ENCODE measurements around the gene COL27A1. TPM values are rescaled to one million over a fixed set of nuclear protein-coding genes. Genes with fewer than 3 reads are reported as not detected.

COL27A1 gene
- total RNA-seq, 1 donor from 2014 or later, result 13.7 TPM

DNA sequence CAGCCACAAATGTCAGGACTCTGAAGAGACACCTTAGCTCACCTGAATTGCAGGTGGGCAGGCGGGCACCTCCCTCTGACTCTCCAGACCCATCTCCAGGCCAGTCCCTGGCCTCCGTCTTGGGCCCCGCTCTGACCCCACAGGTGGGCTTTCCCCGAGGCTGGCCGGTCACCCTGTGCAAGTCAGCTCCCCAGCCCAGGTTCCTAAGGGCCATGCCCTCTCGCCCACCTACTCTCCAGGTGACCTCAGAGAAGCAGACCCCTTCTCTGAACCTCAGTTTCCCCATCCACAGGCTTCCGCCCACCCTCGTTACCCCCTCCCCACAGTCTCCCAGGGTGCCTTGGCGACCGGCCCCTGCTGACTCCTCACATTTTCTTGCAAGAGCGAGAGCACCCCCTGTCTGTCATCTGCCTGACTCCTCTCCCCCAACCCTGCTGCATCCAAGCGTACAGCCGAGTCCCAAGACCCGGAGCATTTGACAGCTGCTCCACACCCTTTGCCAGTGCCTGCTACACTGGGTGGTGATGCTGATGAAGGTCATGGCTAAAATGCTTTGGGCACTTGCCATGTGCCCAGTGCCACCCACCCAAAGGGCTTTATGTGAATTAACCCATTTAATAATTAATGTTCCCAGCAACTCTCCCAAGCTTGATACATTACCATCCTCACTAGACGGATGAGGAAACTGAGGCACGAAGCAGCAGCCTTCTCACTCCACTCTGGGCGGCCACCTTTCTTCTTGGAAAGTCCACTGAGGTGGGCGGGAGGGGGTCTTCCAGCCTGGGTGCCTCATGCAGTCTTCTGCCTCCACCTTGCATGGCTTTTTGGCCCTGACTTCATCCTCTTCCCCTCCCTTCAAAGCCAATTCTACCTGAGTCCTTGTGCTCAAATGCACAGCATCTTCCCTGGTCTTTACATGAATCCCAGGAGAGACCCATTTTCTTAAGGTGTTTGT, 116.5 kb downstream of the COL27A1 start:
- TF ChIP-seq, protein P1, sequence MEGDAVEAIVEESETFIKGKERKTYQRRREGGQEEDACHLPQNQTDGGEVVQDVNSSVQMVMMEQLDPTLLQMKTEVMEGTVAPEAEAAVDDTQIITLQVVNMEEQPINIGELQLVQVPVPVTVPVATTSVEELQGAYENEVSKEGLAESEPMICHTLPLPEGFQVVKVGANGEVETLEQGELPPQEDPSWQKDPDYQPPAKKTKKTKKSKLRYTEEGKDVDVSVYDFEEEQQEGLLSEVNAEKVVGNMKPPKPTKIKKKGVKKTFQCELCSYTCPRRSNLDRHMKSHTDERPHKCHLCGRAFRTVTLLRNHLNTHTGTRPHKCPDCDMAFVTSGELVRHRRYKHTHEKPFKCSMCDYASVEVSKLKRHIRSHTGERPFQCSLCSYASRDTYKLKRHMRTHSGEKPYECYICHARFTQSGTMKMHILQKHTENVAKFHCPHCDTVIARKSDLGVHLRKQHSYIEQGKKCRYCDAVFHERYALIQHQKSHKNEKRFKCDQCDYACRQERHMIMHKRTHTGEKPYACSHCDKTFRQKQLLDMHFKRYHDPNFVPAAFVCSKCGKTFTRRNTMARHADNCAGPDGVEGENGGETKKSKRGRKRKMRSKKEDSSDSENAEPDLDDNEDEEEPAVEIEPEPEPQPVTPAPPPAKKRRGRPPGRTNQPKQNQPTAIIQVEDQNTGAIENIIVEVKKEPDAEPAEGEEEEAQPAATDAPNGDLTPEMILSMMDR (IDR thresholded peaks at IDR 0.05), result peak; percentile 47
- DNase-seq (peak; percentile 70), ATAC-seq (peak; percentile 66)
- Histone ChIP-seq H3K36me3 (no peaks in the 10 kb centered on the region), H3K9me3 (no peaks in the 10 kb centered on the region), H3K4me3 (no peak overlapping the region), H3K4me1 (no peaks in the 10 kb centered on the region), H3K27me3 (no peaks in the 10 kb centered on the region), H3K27ac (no peak overlapping the region)
- intact Hi-C loops (cut with DNase I), result no loop called here

GRCh38 chr9:114272739-114273431, 117.5 kb downstream of the COL27A1 start:
- TF ChIP-seq, protein P1 (IDR thresholded peaks at IDR 0.05), result no peak
- intact Hi-C loops (cut with DNase I), result no loop called here

GRCh38 chr9:114273461-114273881, 118.1 kb downstream of the COL27A1 start:
- H3K36me3 ChIP-seq, result no peaks in the 10 kb centered on the region
- TF ChIP-seq, protein P1 (IDR thresholded peaks at IDR 0.05), result no peak
- H3K27me3 ChIP-seq, result no peaks in the 10 kb centered on the region
- H3K9me3 ChIP-seq, result no peaks in the 10 kb centered on the region
- H3K4me3 ChIP-seq, result no peak overlapping the region
- no peaks in the 10 kb centered on the region for H3K4me1 ChIP-seq
- peak; percentile 36 for DNase-seq
- ATAC-seq, result no peak
- no peak overlapping the region for H3K27ac ChIP-seq
- intact Hi-C loops (cut with DNase I), result no loop called here

More at GRCh38 chr9:114272739-114273431, 117.5 kb downstream of the COL27A1 start:
- no peak overlapping the region for H3K4me3 ChIP-seq
- H3K9me3 ChIP-seq, result no peaks in the 10 kb centered on the region
- H3K4me1 ChIP-seq, result no peaks in the 10 kb centered on the region
- H3K27me3 ChIP-seq, result no peaks in the 10 kb centered on the region
- ATAC-seq, result no peak
- no peaks in the 10 kb centered on the region for H3K36me3 ChIP-seq
- H3K27ac ChIP-seq, result no peak overlapping the region
- DNase-seq, result peak; percentile 33

GRCh38 chr9:114274217-114274616, 118.9 kb downstream of the COL27A1 start:
- Histone ChIP-seq H3K27me3 (no peaks in the 10 kb centered on the region), H3K4me1 (no peaks in the 10 kb centered on the region), H3K4me3 (no peak overlapping the region), H3K27ac (no peak overlapping the region), H3K9me3 (no peaks in the 10 kb centered on the region), H3K36me3 (no peaks in the 10 kb centered on the region)
- ATAC-seq, result no peak
- DNase-seq, result no peak
- TF ChIP-seq, protein P1 (IDR thresholded peaks at IDR 0.05), result no peak
- intact Hi-C loops (cut with DNase I), result no loop called here

- H3K27me3 ChIP-seq, result no peaks in the 10 kb centered on the region
- DNase-seq, result peak; percentile 51
- no peak for ATAC-seq
- H3K4me1 ChIP-seq, result no peaks in the 10 kb centered on the region
- TF ChIP-seq, protein P1 (IDR thresholded peaks at IDR 0.05), result no peak
- no peaks in the 10 kb centered on the region for H3K9me3 ChIP-seq
- no peak overlapping the region for H3K4me3 ChIP-seq
- intact Hi-C loops (cut with DNase I), result no loop called here
- no peaks in the 10 kb centered on the region for H3K36me3 ChIP-seq
- no peak overlapping the region for H3K27ac ChIP-seq
Measured at GRCh38 chr9:114275246-114276004, 120.1 kb downstream of the COL27A1 start.

All from upper lobe of right lung (tissue), 1 donor.